Naive thymus-derived CD4-positive, alpha-beta T cell (primary cell): Measurements from ENCODE around the gene PMF1. TPM values are rescaled to one million over a fixed set of nuclear protein-coding genes. Genes with fewer than 3 reads are reported as not detected.

Experiments
- polyA plus RNA-seq, 2 donors: library from polyadenylated mRNA; unstranded; fragments of 300-500 nt; fragmentation: Illumina TruSeq; gene quantifications; one replicate each; pipeline ENCODE4 v1.2.3, GENCODE V29; 2021
- total RNA-seq, 6 experiments: library from RNA in 5 of 6; stranded (reverse) in 5 of 6; gene quantifications; 1 replicate in 5 of 6; 2 replicates in 1 of 6; pipeline ENCODE4 v1.2.3 and lab custom pipeline; 2021 to 2026

PMF1 gene
- total and polyA plus RNA-seq, 7 experiments from 2014 or later, result 42.2 to 81.2 (median 66.3) TPM

Other genes starting within 250 kb of the PMF1 start
- gene ARHGEF2, start 234.5 kb upstream of the PMF1 start, total RNA-seq, result 100 to 1,000 TPM; 108 to 236 (median 182) TPM
- 10 to 100 TPM; 17.0 to 28.5 TPM for gene ARHGEF2, start 234.5 kb upstream of the PMF1 start, polyA plus RNA-seq
- 100 to 1,000 TPM; 207 to 278 (median 256) TPM for gene SSR2, start 192.1 kb upstream of the PMF1 start, total RNA-seq
- gene SSR2, start 192.1 kb upstream of the PMF1 start, polyA plus RNA-seq, result 100 to 1,000 TPM; 366 to 393 TPM
- gene UBQLN4, start 159.2 kb upstream of the PMF1 start, total RNA-seq, result 10 to 100 TPM; 16.2 to 37.6 (median 31.3) TPM
- 1 to 10 TPM; 6.7 to 9.9 TPM for gene UBQLN4, start 159.2 kb upstream of the PMF1 start, polyA plus RNA-seq
- gene LAMTOR2, start 158.2 kb upstream of the PMF1 start, total RNA-seq, result 10 to 100 TPM; 13.3 to 66.1 (median 27.9) TPM
- gene LAMTOR2, start 158.2 kb upstream of the PMF1 start, polyA plus RNA-seq, result 10 to 100 TPM; 90.1 to 97.9 TPM
- 1 to 10 TPM in 4 of 5 experiments, not detected in 1; 1.1 to 2.7 (median 2.2) TPM for gene RAB25, start 151.8 kb upstream of the PMF1 start, total RNA-seq
- gene RAB25, start 151.8 kb upstream of the PMF1 start, polyA plus RNA-seq, result 1 to 10 TPM; 1.5 to 1.8 TPM
- gene MEX3A, start 130.5 kb upstream of the PMF1 start, total RNA-seq, result under 1 TPM in 4 of 5 experiments, not detected in 1; 0.05 to 0.15 (median 0.13) TPM
- gene MEX3A, start 130.5 kb upstream of the PMF1 start, polyA plus RNA-seq, result not detected
- 100 to 1,000 TPM in 2 of 5 experiments, 10 to 100 TPM in 1, 1 to 10 TPM in 2; 5.5 to 470 (median 18.0) TPM for gene LMNA, start 98.3 kb upstream of the PMF1 start, total RNA-seq
- under 1 TPM in 1 of 2 donors, not detected in 1; 0.20 TPM for gene LMNA, start 98.3 kb upstream of the PMF1 start, polyA plus RNA-seq
- 10 to 100 TPM in 1 of 5 experiments, 1 to 10 TPM in 4; 1.8 to 48.6 (median 3.8) TPM for gene SEMA4A, start 59.4 kb upstream of the PMF1 start, total RNA-seq
- under 1 TPM; 0.06 to 0.24 TPM for gene SEMA4A, start 59.4 kb upstream of the PMF1 start, polyA plus RNA-seq
- gene SLC25A44, start 18.9 kb upstream of the PMF1 start, total RNA-seq, result 10 to 100 TPM; 17.8 to 38.4 (median 19.6) TPM
- 10 to 100 TPM in 1 of 2 donors, 1 to 10 TPM in 1; 8.3 to 21.2 TPM for gene SLC25A44, start 18.9 kb upstream of the PMF1 start, polyA plus RNA-seq
- gene BGLAP, start 29.2 kb downstream of the PMF1 start, total RNA-seq, result 1 to 10 TPM; 2.8 to 7.4 (median 4.9) TPM
- under 1 TPM in 1 of 2 donors, not detected in 1; 0.33 TPM for gene BGLAP, start 29.2 kb downstream of the PMF1 start, polyA plus RNA-seq
- 1 to 10 TPM; 1.4 to 6.2 (median 2.9) TPM for gene PAQR6, start 35.0 kb downstream of the PMF1 start, total RNA-seq
- under 1 TPM in 1 of 2 donors, not detected in 1; 0.22 TPM for gene PAQR6, start 35.0 kb downstream of the PMF1 start, polyA plus RNA-seq
- 10 to 100 TPM; 65.7 to 74.0 (median 69.4) TPM for gene SMG5, start 69.8 kb downstream of the PMF1 start, total RNA-seq
- 10 to 100 TPM; 14.4 to 38.4 TPM for gene SMG5, start 69.8 kb downstream of the PMF1 start, polyA plus RNA-seq
- gene TMEM79, start 71.3 kb downstream of the PMF1 start, total RNA-seq, result 10 to 100 TPM in 3 of 5 experiments, 1 to 10 TPM in 2; 4.3 to 18.6 (median 11.2) TPM
- gene TMEM79, start 71.3 kb downstream of the PMF1 start, polyA plus RNA-seq, result 1 to 10 TPM; 6.5 to 9.8 TPM
- 10 to 100 TPM; 21.0 to 40.4 (median 24.5) TPM for gene GLMP, start 82.7 kb downstream of the PMF1 start, total RNA-seq
- 10 to 100 TPM; 17.6 to 19.3 TPM for gene GLMP, start 82.7 kb downstream of the PMF1 start, polyA plus RNA-seq
- not detected for gene VHLL, start 86.3 kb downstream of the PMF1 start, total RNA-seq
- not detected for gene VHLL, start 86.3 kb downstream of the PMF1 start, polyA plus RNA-seq
- gene CCT3, start 125.3 kb downstream of the PMF1 start, total RNA-seq, result 100 to 1,000 TPM in 3 of 5 experiments, 10 to 100 TPM in 2; 78.0 to 282 (median 114) TPM
- gene CCT3, start 125.3 kb downstream of the PMF1 start, polyA plus RNA-seq, result 100 to 1,000 TPM; 203 to 265 TPM
- 1 to 10 TPM in 1 of 5 experiments, not detected in 4; 1.1 TPM for gene TSACC, start 125.5 kb downstream of the PMF1 start, total RNA-seq
- 1 to 10 TPM; 1.7 to 2.2 TPM for gene TSACC, start 125.5 kb downstream of the PMF1 start, polyA plus RNA-seq
- not detected for gene RHBG, start 156.2 kb downstream of the PMF1 start, total RNA-seq
- not detected for gene RHBG, start 156.2 kb downstream of the PMF1 start, polyA plus RNA-seq